Measurements from ENCODE around the gene PANK4.

DNA sequence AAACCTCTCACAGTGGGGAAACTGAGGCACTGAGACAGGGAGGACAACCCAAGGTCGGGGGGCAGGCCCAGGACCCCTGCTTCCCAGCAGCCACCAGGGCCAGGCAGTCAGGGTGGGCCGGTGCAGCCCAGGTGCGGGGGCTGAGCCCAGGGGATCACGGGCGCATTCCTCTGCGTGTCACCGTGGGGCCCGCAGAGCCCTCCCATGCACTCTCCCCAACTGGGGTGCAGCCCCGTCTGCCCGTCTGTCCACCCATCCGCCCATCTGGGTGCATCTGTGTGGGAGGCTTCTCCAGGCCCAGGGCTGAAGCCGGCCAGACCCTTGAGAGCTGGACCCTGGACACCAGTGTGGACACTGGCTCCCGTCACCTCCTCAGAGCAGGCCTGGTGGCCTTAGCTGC lies 53.2 kb downstream of the PANK4 start:
- TF ChIP-seq, protein P1, sequence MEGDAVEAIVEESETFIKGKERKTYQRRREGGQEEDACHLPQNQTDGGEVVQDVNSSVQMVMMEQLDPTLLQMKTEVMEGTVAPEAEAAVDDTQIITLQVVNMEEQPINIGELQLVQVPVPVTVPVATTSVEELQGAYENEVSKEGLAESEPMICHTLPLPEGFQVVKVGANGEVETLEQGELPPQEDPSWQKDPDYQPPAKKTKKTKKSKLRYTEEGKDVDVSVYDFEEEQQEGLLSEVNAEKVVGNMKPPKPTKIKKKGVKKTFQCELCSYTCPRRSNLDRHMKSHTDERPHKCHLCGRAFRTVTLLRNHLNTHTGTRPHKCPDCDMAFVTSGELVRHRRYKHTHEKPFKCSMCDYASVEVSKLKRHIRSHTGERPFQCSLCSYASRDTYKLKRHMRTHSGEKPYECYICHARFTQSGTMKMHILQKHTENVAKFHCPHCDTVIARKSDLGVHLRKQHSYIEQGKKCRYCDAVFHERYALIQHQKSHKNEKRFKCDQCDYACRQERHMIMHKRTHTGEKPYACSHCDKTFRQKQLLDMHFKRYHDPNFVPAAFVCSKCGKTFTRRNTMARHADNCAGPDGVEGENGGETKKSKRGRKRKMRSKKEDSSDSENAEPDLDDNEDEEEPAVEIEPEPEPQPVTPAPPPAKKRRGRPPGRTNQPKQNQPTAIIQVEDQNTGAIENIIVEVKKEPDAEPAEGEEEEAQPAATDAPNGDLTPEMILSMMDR (IDR thresholded peaks at IDR 0.05): no peak
- no peak for TF ChIP-seq POLR2A (IDR thresholded peaks at IDR 0.05)

All from testis (tissue), 2 donors.